ENCODE measurements around the gene MB21D2.

MB21D2 gene

GRCh38 chr3:192890347-192891335 is 27.0 kb downstream of the MB21D2 start:
- no peak for DNase-seq

GRCh38 chr3:192889679-192890078 is 28.0 kb downstream of the MB21D2 start:
- no peak for DNase-seq

- DNase-seq, result no peak
These were observed 29.5 kb downstream of the MB21D2 start for GRCh38 chr3:192888190-192888589.

GRCh38 chr3:192887701-192888100 is 30.0 kb downstream of the MB21D2 start:
- no peak for DNase-seq

GRCh38 chr3:192887047-192887446 is 30.6 kb downstream of the MB21D2 start:
- no peak for DNase-seq

- peak; percentile 34 for DNase-seq
These were observed 32.6 kb downstream of the MB21D2 start for GRCh38 chr3:192884777-192885773.

GRCh38 chr3:192883512-192883911 is 34.1 kb downstream of the MB21D2 start:
- no peak for DNase-seq

- DNase-seq, result no peak
These were observed 36.4 kb downstream of the MB21D2 start for GRCh38 chr3:192881159-192881786.

- DNase-seq, result no peak
These were observed 37.3 kb downstream of the MB21D2 start for GRCh38 chr3:192880313-192880712.

- peak; percentile 79 for DNase-seq
These were observed 38.2 kb downstream of the MB21D2 start for GRCh38 chr3:192879346-192880031.

GRCh38 chr3:192875971-192876565 is 41.6 kb downstream of the MB21D2 start:
- DNase-seq, result no peak

GRCh38 chr3:192870822-192871221 is 46.8 kb downstream of the MB21D2 start:
- DNase-seq, result no peak

- DNase-seq, result no peak
These were observed 48.3 kb downstream of the MB21D2 start for GRCh38 chr3:192869131-192870031.

- no peak for DNase-seq
These were observed 50.0 kb downstream of the MB21D2 start for GRCh38 chr3:192867645-192868044.

- DNase-seq, result no peak
These were observed 50.9 kb downstream of the MB21D2 start for GRCh38 chr3:192866804-192867203.

GRCh38 chr3:192864941-192865340 is 52.7 kb downstream of the MB21D2 start:
- no peak for DNase-seq

GRCh38 chr3:192863091-192863420 is 54.6 kb downstream of the MB21D2 start:
- no peak for DNase-seq

GRCh38 chr3:192862408-192863090 is 55.1 kb downstream of the MB21D2 start:
- no peak for DNase-seq

GRCh38 chr3:192861972-192862371 is 55.7 kb downstream of the MB21D2 start:
- DNase-seq, result no peak

- no peak for DNase-seq
These were observed 57.2 kb downstream of the MB21D2 start for GRCh38 chr3:192860454-192860853.
